Astrocyte of the cerebellum (primary cell): Measurements from ENCODE around the gene PRR35.

Experiments
- DNase-seq: peaks from one replicate; pipeline ENCODE4 v3.0.0-alpha.2; 2011; ENCODE audit warnings: low read depth
- H3K4me3 ChIP-seq: 2 replicates; pipeline ENCODE4 v1.5.1; 2011; ENCODE audit warnings: mild to moderate bottlenecking, low read depth, low read length, moderate library complexity
- in situ Hi-C: cut with HindIII; loops from 2 replicates; pipeline ENCODE4 v1.10.0; 2017; ENCODE audit warnings: low sequenced_read_pairs
- TF ChIP-seq, protein P1 (sequence below): IDR thresholded peaks from 2 replicates; pipeline ENCODE4 v1.5.1; 2012; ENCODE audit warnings: low read length, low read depth, moderate library complexity, mild to moderate bottlenecking; ENCODE audit errors: missing control alignments

The PRR35 gene

DNA sequence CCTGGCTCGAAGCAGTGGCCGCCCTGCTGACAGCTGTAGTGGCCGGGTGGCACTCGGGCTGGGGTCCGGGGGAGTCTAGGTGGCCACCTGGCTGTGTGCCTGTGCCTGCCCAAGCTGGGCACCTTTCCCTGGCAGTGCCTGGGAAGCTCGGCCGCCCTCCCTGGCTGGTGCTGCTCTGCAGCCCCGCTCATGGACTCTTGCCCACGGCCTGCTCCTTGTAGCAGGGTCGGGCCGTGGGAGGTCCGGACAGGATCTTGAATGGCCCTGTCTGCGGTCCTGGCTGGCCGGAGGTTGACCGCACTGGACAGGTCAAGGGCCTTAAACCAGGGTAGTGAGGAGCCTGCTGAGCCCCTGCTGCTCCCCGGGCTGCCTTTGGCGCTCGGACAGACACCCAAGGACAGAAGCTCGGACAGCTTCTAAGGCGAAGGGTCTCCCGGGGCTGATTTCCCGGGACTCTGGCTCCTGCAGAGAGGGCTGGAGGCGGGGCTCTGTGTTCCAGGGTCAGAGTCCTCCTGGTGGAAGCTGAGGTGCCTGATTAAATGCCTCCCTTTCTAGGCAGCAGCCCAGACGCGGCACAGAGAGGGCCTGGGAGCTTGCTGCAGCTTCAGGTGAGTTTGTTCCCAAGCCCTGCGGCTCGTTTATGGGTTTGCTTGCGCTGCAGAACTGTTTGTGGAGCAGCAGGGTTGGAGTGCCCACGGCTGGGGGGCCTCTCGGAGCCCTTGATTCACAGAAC is 26.6 kb upstream of the PRR35 start:
- no peak overlapping the region for H3K4me3 ChIP-seq
- in situ Hi-C loops, result no loop called here
- no peak for DNase-seq
- TF ChIP-seq, protein P1, sequence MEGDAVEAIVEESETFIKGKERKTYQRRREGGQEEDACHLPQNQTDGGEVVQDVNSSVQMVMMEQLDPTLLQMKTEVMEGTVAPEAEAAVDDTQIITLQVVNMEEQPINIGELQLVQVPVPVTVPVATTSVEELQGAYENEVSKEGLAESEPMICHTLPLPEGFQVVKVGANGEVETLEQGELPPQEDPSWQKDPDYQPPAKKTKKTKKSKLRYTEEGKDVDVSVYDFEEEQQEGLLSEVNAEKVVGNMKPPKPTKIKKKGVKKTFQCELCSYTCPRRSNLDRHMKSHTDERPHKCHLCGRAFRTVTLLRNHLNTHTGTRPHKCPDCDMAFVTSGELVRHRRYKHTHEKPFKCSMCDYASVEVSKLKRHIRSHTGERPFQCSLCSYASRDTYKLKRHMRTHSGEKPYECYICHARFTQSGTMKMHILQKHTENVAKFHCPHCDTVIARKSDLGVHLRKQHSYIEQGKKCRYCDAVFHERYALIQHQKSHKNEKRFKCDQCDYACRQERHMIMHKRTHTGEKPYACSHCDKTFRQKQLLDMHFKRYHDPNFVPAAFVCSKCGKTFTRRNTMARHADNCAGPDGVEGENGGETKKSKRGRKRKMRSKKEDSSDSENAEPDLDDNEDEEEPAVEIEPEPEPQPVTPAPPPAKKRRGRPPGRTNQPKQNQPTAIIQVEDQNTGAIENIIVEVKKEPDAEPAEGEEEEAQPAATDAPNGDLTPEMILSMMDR, result no peak

DNA sequence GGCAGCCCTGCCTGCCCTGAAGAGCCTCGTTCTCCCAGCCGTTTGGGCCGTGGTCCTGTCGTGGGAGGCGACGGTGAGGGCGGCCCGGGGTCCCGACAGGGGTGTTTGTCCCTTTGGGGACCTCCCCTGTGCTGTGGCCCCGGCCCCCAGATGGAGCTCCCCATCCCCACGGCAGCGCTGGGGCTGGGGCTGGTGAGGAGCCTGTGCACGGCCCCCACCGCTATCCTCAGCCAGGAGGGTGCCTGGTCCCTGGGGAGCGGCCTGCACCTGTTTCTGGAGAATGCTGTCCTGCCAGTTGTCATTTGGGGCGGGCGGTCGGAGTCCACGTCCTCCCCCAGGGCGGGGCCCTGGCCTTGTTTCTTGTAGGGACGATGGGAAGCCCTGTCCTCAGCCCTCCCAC is 26.1 kb upstream of the PRR35 start:
- no peak overlapping the region for H3K4me3 ChIP-seq
- in situ Hi-C loops, result no loop called here
- DNase-seq, result no peak
- TF ChIP-seq, protein P1, result no peak

DNA sequence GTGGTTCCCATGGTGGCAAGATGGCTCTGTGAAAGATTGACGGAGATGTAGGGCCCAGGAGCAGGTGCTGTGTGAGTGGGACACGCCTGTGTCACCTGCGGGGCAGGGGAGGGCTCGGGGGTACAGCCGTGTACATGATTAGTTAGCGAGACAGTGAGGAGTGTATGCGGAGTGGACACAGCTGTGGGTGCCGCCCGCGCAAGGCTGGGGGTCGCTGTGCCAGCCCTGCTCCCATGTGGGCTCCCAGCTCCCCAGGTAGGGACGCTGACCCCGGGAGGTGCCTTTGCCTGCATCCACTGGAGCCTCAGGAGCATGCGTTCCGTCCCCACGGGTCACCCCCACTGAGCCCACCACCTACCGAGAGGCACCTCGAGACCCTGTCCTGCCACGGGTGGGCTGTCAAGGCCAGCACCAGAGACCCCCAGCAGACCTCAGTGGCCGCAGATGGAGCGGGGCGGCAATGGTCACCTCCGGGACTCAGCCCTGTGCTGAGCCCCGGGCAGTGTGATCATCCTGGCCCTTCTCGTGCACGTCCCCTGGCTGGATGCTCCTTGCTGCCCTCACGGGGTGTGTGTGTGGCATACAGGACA is 25.2 kb upstream of the PRR35 start:
- TF ChIP-seq, protein P1, result no peak
- in situ Hi-C loops, result no loop called here
- no peak for DNase-seq

DNA sequence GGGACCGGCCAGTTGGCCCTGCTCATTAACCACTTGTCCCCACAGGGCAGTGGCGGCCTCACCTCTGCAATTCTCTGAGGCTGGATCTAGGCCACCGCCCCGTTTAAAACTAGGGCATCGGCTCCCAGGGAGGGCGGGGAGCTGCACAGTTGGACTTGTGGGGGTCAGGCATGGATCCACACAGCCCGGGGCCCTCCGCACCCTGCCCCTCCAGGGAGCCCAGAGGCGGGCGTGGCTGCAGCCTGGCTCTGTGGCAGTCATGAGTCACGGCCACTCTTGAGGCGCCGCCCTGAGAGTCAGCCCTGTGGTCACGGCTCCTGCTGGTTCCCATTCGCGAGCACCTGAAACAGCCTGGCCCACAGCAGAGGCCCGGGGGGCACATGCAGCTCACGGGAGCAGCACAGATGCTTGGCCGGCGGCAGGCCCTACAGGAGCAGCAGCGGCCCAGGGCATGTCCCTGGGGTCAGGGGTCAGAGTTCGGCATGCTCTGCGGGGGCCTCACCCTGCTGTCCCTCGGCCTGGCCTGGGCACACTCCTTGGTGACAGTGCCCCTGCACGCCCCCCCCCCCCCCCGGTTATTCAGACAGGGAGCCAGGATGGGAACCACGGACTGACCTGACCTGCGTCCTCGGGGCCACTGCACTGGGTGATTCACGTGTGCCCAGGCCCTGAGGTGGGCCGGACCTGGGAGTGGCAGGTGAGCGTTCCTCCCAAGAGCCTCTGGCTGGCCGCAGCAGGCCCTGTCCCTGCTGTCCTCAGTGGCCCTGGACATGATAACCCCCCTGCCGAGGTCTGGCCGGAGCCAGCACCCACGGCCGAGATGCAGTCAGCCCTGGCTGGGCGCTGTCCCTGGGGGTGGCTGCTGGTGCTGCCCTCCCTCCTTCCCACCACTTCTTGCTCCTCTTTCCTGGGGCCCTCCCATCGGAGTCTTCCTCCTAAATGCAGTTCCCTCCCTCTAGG is 24.5 kb upstream of the PRR35 start:
- TF ChIP-seq, protein P1, result no peak
- peak; percentile 39 for DNase-seq
- in situ Hi-C loops, result no loop called here
- no peak overlapping the region for H3K4me3 ChIP-seq

More for the DNA sequence above, 25.2 kb upstream of the PRR35 start:
- H3K4me3 ChIP-seq, result no peak overlapping the region

DNA sequence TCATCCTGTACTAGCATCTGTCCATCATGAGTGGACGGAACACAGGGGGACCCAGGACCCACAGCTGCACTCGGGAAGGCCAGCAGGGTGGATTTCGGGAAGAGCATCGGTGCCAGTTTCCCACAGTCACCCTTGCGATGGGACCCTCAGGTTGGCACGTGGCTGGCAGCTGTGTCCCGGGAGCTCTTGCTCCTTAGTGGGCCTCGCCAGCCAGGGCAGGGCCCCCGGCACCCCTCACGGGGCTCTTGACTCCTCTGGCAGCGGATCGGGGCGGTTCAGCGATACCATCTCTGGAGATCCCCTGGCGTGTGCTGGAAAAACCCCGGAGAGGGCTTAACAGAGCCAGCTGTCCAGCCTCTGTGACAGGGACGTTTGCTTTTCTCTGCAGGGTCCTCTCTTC is 23.4 kb upstream of the PRR35 start:
- in situ Hi-C loops, result no loop called here
- no peak overlapping the region for H3K4me3 ChIP-seq
- DNase-seq, result no peak
- TF ChIP-seq, protein P1, result no peak
